ENCODE measurements around the gene PLXNA4. TPM values are rescaled to one million over a fixed set of nuclear protein-coding genes. Genes with fewer than 3 reads are reported as not detected.

Gene PLXNA4
- total and polyA plus RNA-seq, 8 donors, result 0.19 to 1.6 (median 0.47) TPM

DNA sequence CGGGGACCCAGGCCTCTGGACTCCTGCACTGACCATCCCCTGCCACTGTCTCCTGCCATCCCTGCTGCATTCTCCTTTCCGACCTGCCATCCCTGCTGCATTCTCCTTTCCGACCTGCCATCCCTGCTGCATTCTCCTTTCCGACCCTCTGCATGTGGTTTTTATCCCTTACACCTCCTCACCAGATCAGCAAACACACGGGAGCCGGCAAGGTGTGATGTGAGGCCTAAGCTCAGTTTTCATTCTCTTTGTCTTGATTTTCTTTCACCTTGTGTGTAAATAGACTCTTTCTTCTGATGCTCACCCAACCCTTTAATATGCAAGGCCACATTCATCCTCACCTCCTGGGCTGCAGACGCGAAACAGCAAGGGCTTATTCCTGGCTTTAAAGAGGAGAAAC, 11.4 kb downstream of the PLXNA4 start:
- H3K4me3 ChIP-seq, result no peak overlapping the region
- ATAC-seq (no peak), FAIRE-seq (no peak), DNase-seq (no peak)
- no peak overlapping the region for H3K27ac ChIP-seq
- no peaks in the 10 kb centered on the region for H3K4me1 ChIP-seq
- no peaks in the 10 kb centered on the region for H3K9me3 ChIP-seq
- TF ChIP-seq, protein P1, sequence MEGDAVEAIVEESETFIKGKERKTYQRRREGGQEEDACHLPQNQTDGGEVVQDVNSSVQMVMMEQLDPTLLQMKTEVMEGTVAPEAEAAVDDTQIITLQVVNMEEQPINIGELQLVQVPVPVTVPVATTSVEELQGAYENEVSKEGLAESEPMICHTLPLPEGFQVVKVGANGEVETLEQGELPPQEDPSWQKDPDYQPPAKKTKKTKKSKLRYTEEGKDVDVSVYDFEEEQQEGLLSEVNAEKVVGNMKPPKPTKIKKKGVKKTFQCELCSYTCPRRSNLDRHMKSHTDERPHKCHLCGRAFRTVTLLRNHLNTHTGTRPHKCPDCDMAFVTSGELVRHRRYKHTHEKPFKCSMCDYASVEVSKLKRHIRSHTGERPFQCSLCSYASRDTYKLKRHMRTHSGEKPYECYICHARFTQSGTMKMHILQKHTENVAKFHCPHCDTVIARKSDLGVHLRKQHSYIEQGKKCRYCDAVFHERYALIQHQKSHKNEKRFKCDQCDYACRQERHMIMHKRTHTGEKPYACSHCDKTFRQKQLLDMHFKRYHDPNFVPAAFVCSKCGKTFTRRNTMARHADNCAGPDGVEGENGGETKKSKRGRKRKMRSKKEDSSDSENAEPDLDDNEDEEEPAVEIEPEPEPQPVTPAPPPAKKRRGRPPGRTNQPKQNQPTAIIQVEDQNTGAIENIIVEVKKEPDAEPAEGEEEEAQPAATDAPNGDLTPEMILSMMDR (IDR thresholded peaks at IDR 0.05), result no peak
- H3K27me3 ChIP-seq, result no peaks in the 10 kb centered on the region
- intact Hi-C loops (cut with DNase I), result no loop called here
- H3K36me3 ChIP-seq, result no peaks in the 10 kb centered on the region
- 64 to 68% methylated on average over 8 of the region's 8 CpGs for WGBS, 2 donors

DNA sequence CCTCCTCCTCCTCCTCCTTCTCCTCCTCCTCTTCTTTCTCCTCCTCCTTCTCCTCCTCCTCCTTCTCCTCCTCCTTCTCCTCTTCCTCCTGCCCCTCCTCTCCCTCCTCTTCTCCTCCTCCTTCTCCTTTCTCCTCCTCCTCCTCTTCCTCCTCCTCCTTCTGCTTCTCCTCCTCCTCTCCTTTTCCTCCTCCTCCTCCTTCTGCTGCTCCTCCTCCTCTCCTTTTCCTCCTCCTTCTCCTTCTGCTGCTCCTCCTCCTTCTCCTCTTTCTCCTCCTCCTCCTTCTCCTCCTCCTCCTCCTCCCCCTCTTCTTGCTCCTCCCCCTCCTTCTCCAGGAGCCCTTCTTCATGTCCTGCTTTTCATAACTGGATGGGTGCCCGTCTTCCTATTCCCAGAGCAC, 12.2 kb downstream of the PLXNA4 start:
- 44 to 45% methylated on average over 1 of the region's 1 CpG for WGBS, 2 donors
- intact Hi-C loops (cut with DNase I), result no loop called here
- H3K27me3 ChIP-seq, result no peaks in the 10 kb centered on the region
- no peak overlapping the region for H3K4me3 ChIP-seq
- no peak overlapping the region for H3K27ac ChIP-seq
- H3K4me1 ChIP-seq, result no peaks in the 10 kb centered on the region
- FAIRE-seq (no peak), ATAC-seq (no peak), DNase-seq (no peak)
- TF ChIP-seq, protein P1 (IDR thresholded peaks at IDR 0.05), result no peak
- no peaks in the 10 kb centered on the region for H3K36me3 ChIP-seq
- H3K9me3 ChIP-seq, result no peaks in the 10 kb centered on the region

DNA sequence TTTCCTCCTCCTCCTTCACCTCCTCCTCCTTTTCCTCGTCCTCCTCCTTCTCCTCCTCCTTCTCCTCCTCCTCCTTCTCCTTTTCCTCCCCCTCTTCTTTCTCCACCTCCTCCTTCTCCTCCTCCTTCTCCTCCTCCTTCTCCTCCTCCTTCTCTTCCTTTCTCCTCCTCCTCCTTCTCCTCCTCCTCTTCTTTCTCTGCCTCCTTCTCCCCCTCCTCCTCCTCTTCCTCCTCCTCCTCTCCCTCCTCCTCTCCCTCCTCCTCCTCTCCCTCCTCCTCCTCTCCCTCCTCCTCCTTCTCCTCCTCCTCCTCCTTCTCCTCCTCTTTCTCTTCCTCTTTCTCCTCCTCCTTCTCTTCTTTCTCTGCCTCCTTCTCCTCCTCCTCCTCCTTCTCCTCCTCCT, 13.6 kb downstream of the PLXNA4 start:
- no peak for DNase-seq
- Histone ChIP-seq H3K4me3 (no peak overlapping the region), H3K4me1 (no peaks in the 10 kb centered on the region), H3K9me3 (no peaks in the 10 kb centered on the region), H3K27ac (no peak overlapping the region), H3K27me3 (no peaks in the 10 kb centered on the region), H3K36me3 (no peaks in the 10 kb centered on the region)
- TF ChIP-seq, protein P1 (IDR thresholded peaks at IDR 0.05), result no peak
- intact Hi-C loops (cut with DNase I), result no loop called here
- no peak for ATAC-seq
- 15 to 29% methylated on average over 1 of the region's 1 CpG for WGBS, 2 donors
- FAIRE-seq, result no peak

DNA sequence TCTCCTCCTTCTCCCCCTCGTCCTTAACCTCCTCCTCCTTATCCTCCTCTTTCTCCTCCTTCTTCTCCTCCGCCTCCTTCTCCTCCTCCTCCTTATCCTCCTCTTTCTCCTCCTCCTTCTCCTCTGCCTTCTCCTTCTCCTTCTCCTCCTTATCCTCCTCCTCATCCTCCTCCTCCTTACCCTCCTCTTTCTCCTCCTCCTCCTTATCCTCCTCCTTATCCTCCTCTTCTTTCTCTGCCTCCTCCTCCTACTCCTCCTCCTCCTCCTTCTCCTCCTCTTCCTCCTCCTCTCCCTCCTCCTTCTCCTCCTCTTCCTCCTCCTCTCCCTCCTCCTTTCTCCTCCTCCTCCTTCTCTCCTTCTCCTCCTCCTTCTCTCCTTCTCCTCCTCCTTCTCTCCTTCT, 14.5 kb downstream of the PLXNA4 start:
- no peak overlapping the region for H3K27ac ChIP-seq
- intact Hi-C loops (cut with DNase I), result no loop called here
- H3K36me3 ChIP-seq, result no peaks in the 10 kb centered on the region
- no peaks in the 10 kb centered on the region for H3K27me3 ChIP-seq
- TF ChIP-seq, protein P1 (IDR thresholded peaks at IDR 0.05), result no peak
- ATAC-seq (no peak), DNase-seq (no peak), FAIRE-seq (no peak)
- H3K4me1 ChIP-seq, result no peaks in the 10 kb centered on the region
- no peak overlapping the region for H3K4me3 ChIP-seq
- 50 to 66% methylated on average over 2 of the region's 2 CpGs for WGBS, 2 donors
- H3K9me3 ChIP-seq, result no peaks in the 10 kb centered on the region

DNA sequence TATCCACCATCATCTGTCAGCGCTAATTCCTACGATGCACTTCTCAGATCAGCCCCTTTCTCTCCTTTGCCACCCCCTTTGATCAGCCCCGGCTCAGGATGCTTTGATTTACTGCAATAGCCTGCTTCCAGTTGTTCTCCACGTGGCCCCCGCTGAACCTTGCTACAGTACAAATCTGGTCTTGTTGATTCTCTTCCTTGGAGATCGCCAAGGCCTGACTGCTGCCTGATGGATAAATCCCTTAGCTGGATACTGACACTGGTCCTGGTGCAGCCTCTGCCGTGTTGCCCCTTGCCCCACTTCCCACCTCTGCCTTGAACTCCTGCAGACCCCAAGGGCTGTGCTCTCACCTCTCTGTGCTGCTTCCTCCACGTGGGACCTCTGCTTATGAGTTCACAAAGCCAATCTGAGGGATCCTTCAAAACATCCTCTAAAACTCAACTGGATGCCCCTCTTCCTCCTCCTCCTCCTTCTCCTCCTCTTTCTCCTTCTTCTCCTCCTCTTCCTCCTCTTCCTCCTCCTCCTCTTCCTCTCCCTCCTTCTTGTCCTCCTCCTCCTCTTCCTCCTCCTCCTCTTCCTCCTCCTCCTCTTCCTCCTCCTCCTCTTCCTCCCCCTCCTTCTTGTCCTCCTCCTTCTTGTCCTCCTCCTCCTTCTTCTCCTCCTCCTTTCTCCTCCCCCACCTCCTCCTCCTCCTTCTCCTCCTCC, 15.3 kb downstream of the PLXNA4 start:
- TF ChIP-seq, protein P1 (IDR thresholded peaks at IDR 0.05), result no peak
- no peaks in the 10 kb centered on the region for H3K36me3 ChIP-seq
- no peaks in the 10 kb centered on the region for H3K9me3 ChIP-seq
- H3K27ac ChIP-seq, result no peak overlapping the region
- no peak for FAIRE-seq
- no peak for DNase-seq
- H3K4me1 ChIP-seq, result no peaks in the 10 kb centered on the region
- WGBS, 2 donors, result 68 to 73% methylated on average over 8 of the region's 8 CpGs
- ATAC-seq, result no peak
- intact Hi-C loops (cut with DNase I), result no loop called here
- no peak overlapping the region for H3K4me3 ChIP-seq
- no peaks in the 10 kb centered on the region for H3K27me3 ChIP-seq

All from pancreas (tissue), 10 donors.